Keratinocyte (primary cell): ENCODE data around the gene CORO2A.

Experiments
- CTCF ChIP-seq, 3 experiments: IDR thresholded peaks in 1 of 3; conservative IDR thresholded peaks in 1 of 3; optimal IDR thresholded peaks in 1 of 3; 2 replicates in 2 of 3; 3 replicates in 1 of 3; pipeline versions ENCODE3 to v1.5.1; 2011; ENCODE audit warnings: low read length in 3 of 3, mild to moderate bottlenecking in 3 of 3, moderate library complexity in 2 of 3, control low read depth in 1 of 3, inconsistent platforms in 1 of 3; ENCODE audit not compliant: insufficient read depth in 2 of 3; ENCODE audit errors: extremely low read depth in 1 of 3
- EZH2 ChIP-seq: IDR thresholded peaks from one replicate; pipeline ENCODE4 v1.6.1; 2012; ENCODE audit warnings: inconsistent platforms, mild to moderate bottlenecking, low read length, moderate library complexity

GRCh38 chr9:98181746-98182068, 10.7 kb downstream of the CORO2A start:
- TF ChIP-seq EZH2 (no peak), CTCF (optimal IDR thresholded peaks at IDR 0.05 in 1 of 3, IDR thresholded peaks at IDR 0.05 in 1 of 3, conservative IDR thresholded peaks at IDR 0.05 in 1 of 3; ENCODE audit: extremely low read depth in 1 of 3, insufficient read depth in 2 of 3, low read length in 3 of 3) (no peak)
